Measurements from ENCODE around the gene AGBL3. TPM values are rescaled to one million over a fixed set of nuclear protein-coding genes. Genes with fewer than 3 reads are reported as not detected.
A peak's percentile ranks its signal among the peaks of the same experiment; 100 is the strongest.

The AGBL3 gene
- total RNA-seq, 4 donors from 2014 or later: 0.41 to 2.6 (median 1.1) TPM; not detected in 1

DNA sequence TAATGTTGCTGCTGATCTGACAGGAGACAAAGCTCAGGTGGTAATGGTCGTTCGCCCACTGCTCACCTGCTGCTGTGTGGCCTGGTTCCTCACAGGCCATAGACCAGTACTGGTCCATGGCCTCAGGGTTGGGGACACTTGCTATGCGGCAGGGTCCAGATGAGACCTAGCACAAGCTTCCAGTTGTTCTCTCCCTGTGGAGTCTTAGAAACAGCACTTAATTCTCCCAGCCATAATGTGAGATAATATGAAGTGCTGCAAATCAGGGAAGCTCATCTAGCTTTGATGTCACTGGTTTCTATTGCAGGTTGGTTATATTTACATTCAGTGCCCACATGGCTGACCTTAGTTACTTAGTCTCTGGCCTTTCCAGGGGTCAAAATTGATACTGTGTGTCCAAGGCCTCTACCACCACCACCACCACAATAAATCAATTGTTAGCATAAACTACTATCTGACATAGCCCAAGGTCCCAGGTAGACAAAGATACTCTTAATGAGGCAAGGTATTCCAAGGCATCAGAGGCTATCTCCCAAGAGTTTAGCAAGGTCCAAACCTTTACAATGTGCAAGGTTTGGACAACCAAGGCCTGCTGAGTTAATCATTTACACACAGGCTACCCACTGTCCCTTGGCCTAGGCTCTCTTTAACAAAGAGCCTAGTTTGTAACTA lies 11.0 kb downstream of the AGBL3 start:
- WGBS, 2 donors (ENCODE audit: low coverage in 1 of 2): 95% methylated on average over 3 of the region's 3 CpGs; no CpG with 5 or more reads in 1 of the 2 donors
- Histone ChIP-seq H3K9me3 (no peaks in the 10 kb centered on the region), H3K4me3 (no peak overlapping the region), H3K27me3 (no peaks in the 10 kb centered on the region), H3K4me1 (peaks cover 0 to 16% (median under 1%) of the 10 kb centered on the region in 4 donors), H3K27ac (peak overlapping the region in 1 of 4 donors; percentile 65), H3K36me3 (peaks cover 0 to 7% (median 0%) of the 10 kb centered on the region in 4 donors)
- in situ Hi-C loops (cut with MboI; ENCODE audit: low pct_ligation_motif_present in 1 of 4, low pct_unique_long_range_greater_than_20kb in 1 of 4, low sequenced_read_pairs in 3 of 4): loop anchor here in 3 of 4 donors (10.0 kb wide), 1 partner anchor 167 kb away; no protein-coding TSS in a partner anchor
- intact Hi-C loops (cut with DNase I; ENCODE audit: low total_unique reads): no loop called here
- TF ChIP-seq EP300 (IDR thresholded peaks at IDR 0.05; ENCODE audit: low read depth) (no peak), POLR2A (IDR thresholded peaks at IDR 0.05) (no peak), POLR2AphosphoS5 (IDR thresholded peaks at IDR 0.05) (no peak)
- TF ChIP-seq, protein P1, sequence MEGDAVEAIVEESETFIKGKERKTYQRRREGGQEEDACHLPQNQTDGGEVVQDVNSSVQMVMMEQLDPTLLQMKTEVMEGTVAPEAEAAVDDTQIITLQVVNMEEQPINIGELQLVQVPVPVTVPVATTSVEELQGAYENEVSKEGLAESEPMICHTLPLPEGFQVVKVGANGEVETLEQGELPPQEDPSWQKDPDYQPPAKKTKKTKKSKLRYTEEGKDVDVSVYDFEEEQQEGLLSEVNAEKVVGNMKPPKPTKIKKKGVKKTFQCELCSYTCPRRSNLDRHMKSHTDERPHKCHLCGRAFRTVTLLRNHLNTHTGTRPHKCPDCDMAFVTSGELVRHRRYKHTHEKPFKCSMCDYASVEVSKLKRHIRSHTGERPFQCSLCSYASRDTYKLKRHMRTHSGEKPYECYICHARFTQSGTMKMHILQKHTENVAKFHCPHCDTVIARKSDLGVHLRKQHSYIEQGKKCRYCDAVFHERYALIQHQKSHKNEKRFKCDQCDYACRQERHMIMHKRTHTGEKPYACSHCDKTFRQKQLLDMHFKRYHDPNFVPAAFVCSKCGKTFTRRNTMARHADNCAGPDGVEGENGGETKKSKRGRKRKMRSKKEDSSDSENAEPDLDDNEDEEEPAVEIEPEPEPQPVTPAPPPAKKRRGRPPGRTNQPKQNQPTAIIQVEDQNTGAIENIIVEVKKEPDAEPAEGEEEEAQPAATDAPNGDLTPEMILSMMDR (IDR thresholded peaks at IDR 0.05): no peak
- DNase-seq: no peak

DNA sequence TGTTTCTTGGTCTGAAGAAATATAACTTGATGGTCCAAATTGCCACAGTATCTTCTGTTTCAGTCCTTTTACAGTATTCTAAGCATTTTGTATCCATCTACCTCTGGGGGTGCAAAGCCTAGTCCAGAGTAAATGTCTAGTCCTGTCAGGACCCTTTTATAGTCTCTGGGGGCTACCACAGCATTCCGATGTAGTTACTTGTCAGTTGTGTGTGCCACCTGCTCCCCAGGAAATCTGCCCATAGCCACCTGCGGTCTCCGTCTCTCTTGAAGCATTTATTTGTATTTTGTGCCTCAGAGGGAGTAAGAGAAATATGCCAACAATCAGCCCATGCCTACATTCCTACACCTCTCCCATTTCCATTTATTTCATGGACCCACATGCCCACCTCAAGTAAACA lies 12.8 kb downstream of the AGBL3 start:
- H3K36me3 ChIP-seq: peaks cover 0 to 5% (median 0%) of the 10 kb centered on the region in 4 donors
- intact Hi-C loops (cut with DNase I; ENCODE audit: low total_unique reads) (no loop called here), in situ Hi-C loops (cut with MboI; ENCODE audit: low pct_ligation_motif_present in 1 of 4, low pct_unique_long_range_greater_than_20kb in 1 of 4, low sequenced_read_pairs in 3 of 4) (loop anchor here in 3 of 4 donors (10.0 kb wide), 1 partner anchor 166 kb away; no protein-coding TSS in a partner anchor)
- H3K4me3 ChIP-seq: no peak overlapping the region
- WGBS, 2 donors (ENCODE audit: low coverage in 1 of 2): 94 to 98% methylated on average over 3 of the region's 3 CpGs
- TF ChIP-seq POLR2A (IDR thresholded peaks at IDR 0.05) (no peak), POLR2AphosphoS5 (IDR thresholded peaks at IDR 0.05) (no peak), EP300 (IDR thresholded peaks at IDR 0.05; ENCODE audit: low read depth) (no peak)
- TF ChIP-seq, protein P1 (IDR thresholded peaks at IDR 0.05): no peak
- H3K27ac ChIP-seq: no peak overlapping the region
- H3K27me3 ChIP-seq: no peaks in the 10 kb centered on the region
- H3K4me1 ChIP-seq: peaks cover 0 to 8% (median 0%) of the 10 kb centered on the region in 4 donors
- no peaks in the 10 kb centered on the region for H3K9me3 ChIP-seq
- no peak for DNase-seq

DNA sequence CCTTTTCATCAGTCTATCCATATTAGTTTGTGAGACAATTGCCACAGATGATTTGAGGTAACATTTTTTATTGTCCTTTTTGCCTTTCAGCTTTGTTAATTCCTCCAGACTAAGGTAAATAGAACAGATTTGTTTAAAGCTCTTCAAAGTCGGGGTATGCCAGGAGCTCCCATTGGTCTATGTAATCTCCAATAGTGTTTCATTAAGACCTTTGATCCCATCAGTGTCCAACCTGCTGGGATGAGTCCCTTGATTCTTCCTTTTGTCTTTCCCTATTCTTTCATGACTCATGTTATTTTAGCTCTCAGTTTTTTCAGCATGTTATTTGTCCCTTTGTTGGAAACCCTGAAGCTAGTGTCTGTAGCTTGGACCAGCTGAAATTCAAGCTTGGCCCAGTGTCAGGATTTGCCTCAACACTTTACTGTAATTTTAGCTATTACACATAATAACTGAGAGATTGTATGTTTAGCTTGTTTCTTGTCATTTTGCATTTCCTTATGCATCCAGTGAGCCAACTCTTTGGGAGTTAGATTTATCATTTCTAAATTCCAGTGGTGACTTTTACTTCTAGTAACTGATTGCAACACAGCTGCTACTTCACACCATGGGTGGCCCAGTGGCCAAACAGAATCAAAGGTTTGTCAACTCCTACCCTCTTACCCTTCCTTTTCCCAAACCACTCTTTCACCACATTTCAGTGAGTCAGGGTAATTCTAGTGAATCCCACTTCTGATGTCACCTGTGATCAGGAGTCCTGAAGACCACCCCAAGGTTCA lies 15.3 kb downstream of the AGBL3 start:
- Histone ChIP-seq H3K27ac (no peak overlapping the region), H3K4me3 (no peak overlapping the region), H3K9me3 (no peaks in the 10 kb centered on the region), H3K27me3 (no peaks in the 10 kb centered on the region), H3K4me1 (peaks cover 0 to 3% (median 0%) of the 10 kb centered on the region in 4 donors), H3K36me3 (no peaks in the 10 kb centered on the region)
- no peak for TF ChIP-seq EP300 (IDR thresholded peaks at IDR 0.05; ENCODE audit: low read depth)
- no peak for TF ChIP-seq POLR2AphosphoS5 (IDR thresholded peaks at IDR 0.05)
- no peak for TF ChIP-seq POLR2A (IDR thresholded peaks at IDR 0.05)
- TF ChIP-seq, protein P1 (IDR thresholded peaks at IDR 0.05): no peak
- 67 to 90% methylated on average over 1 of the region's 1 CpG for WGBS, 2 donors (ENCODE audit: low coverage in 1 of 2)
- intact Hi-C loops (cut with DNase I; ENCODE audit: low total_unique reads): loop anchor here (10.0 kb wide), 1 partner anchor 123 kb away; no protein-coding TSS in a partner anchor
- in situ Hi-C loops (cut with MboI; ENCODE audit: low pct_ligation_motif_present in 1 of 4, low pct_unique_long_range_greater_than_20kb in 1 of 4, low sequenced_read_pairs in 3 of 4): no loop called here
- DNase-seq: no peak

DNA sequence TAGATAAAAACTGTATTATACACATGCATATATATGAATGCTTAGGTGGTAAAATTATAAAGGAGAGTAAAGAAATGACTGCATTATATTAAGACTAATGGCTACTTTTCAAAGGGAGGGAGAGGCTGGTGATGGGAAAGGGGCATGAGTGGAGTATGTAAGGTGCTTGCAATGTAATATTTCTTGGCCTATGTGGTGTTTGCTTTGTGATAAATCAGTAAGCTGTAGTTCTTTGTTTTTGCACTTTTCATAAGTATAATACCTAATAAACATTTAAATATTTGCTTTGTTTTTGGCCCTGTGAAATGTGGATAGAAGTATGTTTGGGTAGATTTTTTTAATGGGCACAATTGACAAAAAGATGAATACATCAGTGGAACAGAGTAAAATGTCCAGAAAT lies 25.9 kb downstream of the AGBL3 start:
- no peak for TF ChIP-seq POLR2A (IDR thresholded peaks at IDR 0.05)
- TF ChIP-seq POLR2AphosphoS5 (IDR thresholded peaks at IDR 0.05): no peak
- TF ChIP-seq, protein P1 (IDR thresholded peaks at IDR 0.05): no peak
- TF ChIP-seq EP300 (IDR thresholded peaks at IDR 0.05; ENCODE audit: low read depth): no peak
- no peaks in the 10 kb centered on the region for H3K27me3 ChIP-seq
- in situ Hi-C loops (cut with MboI; ENCODE audit: low pct_ligation_motif_present in 1 of 4, low pct_unique_long_range_greater_than_20kb in 1 of 4, low sequenced_read_pairs in 3 of 4): no loop called here

More for the DNA sequence above, 25.9 kb downstream of the AGBL3 start:
- intact Hi-C loops (cut with DNase I; ENCODE audit: low total_unique reads): no loop called here
- Histone ChIP-seq H3K27ac (no peak overlapping the region), H3K4me3 (no peak overlapping the region), H3K9me3 (peaks cover 0 to 2% of the 10 kb centered on the region in 2 donors), H3K36me3 (no peaks in the 10 kb centered on the region), H3K4me1 (no peaks in the 10 kb centered on the region)
- no peak for DNase-seq

Data from transverse colon (tissue), 4 donors.